H1 (cell line): ENCODE results near the gene C1GALT1C1L.

ENCODE experiments used
- BRCA1 ChIP-seq: IDR thresholded peaks from 2 replicates; pipeline ENCODE4 v1.6.1; 2012; ENCODE audit warnings: low read depth, low read length, improper control_type of control experiment
- CHD2 ChIP-seq: IDR thresholded peaks from 2 replicates; pipeline ENCODE4 v1.6.1; 2012; ENCODE audit warnings: low read length, improper control_type of control experiment
- EZH2 ChIP-seq: fragments of 200-600 bp; sonication (generic); IDR thresholded peaks from 2 replicates; pipeline ENCODE4 v1.7.1; 2012; ENCODE audit warnings: low read depth, mild to moderate bottlenecking, moderate library complexity, low read length, inconsistent platforms; ENCODE audit not compliant: severe bottlenecking
- SP1 ChIP-seq: IDR thresholded peaks from 2 replicates; pipeline ENCODE4 v1.6.1; 2011; ENCODE audit warnings: low read depth, low read length
- TF ChIP-seq, protein P1 (sequence below), 3 experiments: IDR thresholded peaks; 1 replicate in 2 of 3; 2 replicates in 1 of 3; pipeline versions ENCODE4 v1.5.1 to v1.6.1; 2011; ENCODE audit warnings: low read length in 3 of 3, mild to moderate bottlenecking in 3 of 3, inconsistent platforms in 2 of 3, low read depth in 1 of 3, moderate library complexity in 1 of 3; ENCODE audit not compliant: insufficient read depth in 1 of 3; ENCODE audit errors: control extremely low read depth in 1 of 3
- TF ChIP-seq, protein P2 (sequence below): IDR thresholded peaks from 2 replicates; pipeline ENCODE4 v1.6.1; 2011; ENCODE audit warnings: low read depth, mild to moderate bottlenecking, low read length; ENCODE audit not compliant: insufficient read depth

DNA sequence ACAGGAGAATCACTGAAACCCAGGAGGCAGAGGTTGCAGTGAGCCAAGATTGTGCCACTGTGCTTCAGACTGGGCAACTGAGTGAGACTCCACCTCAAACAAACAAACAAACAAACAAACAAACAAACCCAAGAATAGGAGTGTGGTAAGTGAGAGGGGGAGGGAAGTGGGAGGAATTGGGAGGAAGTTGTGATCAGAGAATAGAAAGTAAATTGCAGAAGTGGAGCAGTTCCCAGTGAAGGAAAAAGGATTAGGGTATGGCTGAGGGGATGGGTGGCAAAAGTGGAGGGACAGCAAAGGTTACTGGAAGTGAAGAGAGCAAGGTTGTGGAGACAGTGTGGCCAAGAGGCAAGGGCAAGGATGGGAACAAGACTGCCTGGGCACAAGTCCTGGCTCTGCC is 41.1 kb upstream of the C1GALT1C1L start:
- TF ChIP-seq, protein P1, sequence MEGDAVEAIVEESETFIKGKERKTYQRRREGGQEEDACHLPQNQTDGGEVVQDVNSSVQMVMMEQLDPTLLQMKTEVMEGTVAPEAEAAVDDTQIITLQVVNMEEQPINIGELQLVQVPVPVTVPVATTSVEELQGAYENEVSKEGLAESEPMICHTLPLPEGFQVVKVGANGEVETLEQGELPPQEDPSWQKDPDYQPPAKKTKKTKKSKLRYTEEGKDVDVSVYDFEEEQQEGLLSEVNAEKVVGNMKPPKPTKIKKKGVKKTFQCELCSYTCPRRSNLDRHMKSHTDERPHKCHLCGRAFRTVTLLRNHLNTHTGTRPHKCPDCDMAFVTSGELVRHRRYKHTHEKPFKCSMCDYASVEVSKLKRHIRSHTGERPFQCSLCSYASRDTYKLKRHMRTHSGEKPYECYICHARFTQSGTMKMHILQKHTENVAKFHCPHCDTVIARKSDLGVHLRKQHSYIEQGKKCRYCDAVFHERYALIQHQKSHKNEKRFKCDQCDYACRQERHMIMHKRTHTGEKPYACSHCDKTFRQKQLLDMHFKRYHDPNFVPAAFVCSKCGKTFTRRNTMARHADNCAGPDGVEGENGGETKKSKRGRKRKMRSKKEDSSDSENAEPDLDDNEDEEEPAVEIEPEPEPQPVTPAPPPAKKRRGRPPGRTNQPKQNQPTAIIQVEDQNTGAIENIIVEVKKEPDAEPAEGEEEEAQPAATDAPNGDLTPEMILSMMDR (IDR thresholded peaks at IDR 0.05; ENCODE audit: control extremely low read depth in 1 of 3, insufficient read depth in 1 of 3, low read depth in 1 of 3, low read length in 3 of 3), result no peak
- no peak for TF ChIP-seq BRCA1
- TF ChIP-seq, protein P2, sequence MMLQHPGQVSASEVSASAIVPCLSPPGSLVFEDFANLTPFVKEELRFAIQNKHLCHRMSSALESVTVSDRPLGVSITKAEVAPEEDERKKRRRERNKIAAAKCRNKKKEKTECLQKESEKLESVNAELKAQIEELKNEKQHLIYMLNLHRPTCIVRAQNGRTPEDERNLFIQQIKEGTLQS, result no peak
- TF ChIP-seq EZH2, result no peak
- no peak for TF ChIP-seq CHD2
- no peak for TF ChIP-seq SP1
